Activated naive CD4-positive, alpha-beta T cell treated with anti-CD3 and anti-CD28 coated beads, Interleukin-2, amount 50 U/mL, for 16 hours (primary cell): Measurements from ENCODE around the gene RPF1.
"Not testable (repeated sequence)": the region's sequence is repeated elsewhere in the genome, so short reads cannot be mapped to it uniquely, and the experiment has no call there.

ENCODE experiments used
- DNase-seq: peaks from one replicate; pipeline ENCODE4 v3.0.0-alpha.2; 2020

The RPF1 gene

GRCh38 chr1:84496498-84496897, 17.4 kb downstream of the RPF1 start:
- no peak for DNase-seq

- no peak for DNase-seq
These were observed 18.7 kb downstream of the RPF1 start for GRCh38 chr1:84497631-84498275.

GRCh38 chr1:84502927-84503326, 23.9 kb downstream of the RPF1 start:
- no peak for DNase-seq

- no peak for DNase-seq
These were observed 25.8 kb downstream of the RPF1 start for GRCh38 chr1:84504580-84505492.

- DNase-seq, result no peak
These were observed 26.5 kb downstream of the RPF1 start for GRCh38 chr1:84505493-84506001.

- peak; percentile 98 for DNase-seq
These were observed 27.1 kb downstream of the RPF1 start, which contains the start of the genes GNG5 and SPATA1 for GRCh38 chr1:84506002-84506728. Gene GNG5 (minus strand): TSS chr1:84506581. CDS start chr1:84506091, 490 bp downstream. Gene SPATA1 (plus strand): TSS chr1:84506386. CDS start chr1:84516360, 9,974 bp downstream.

GRCh38 chr1:84506729-84507453, 27.8 kb downstream of the RPF1 start:
- DNase-seq, result no peak

- DNase-seq, result not testable (repeated sequence)
These were observed 28.8 kb downstream of the RPF1 start for GRCh38 chr1:84507887-84508286.

- no peak for DNase-seq
These were observed 29.4 kb downstream of the RPF1 start for GRCh38 chr1:84508510-84508909.

- DNase-seq, result no peak
These were observed 30.0 kb downstream of the RPF1 start for GRCh38 chr1:84509029-84509428.

- no peak for DNase-seq
These were observed 31.1 kb downstream of the RPF1 start for GRCh38 chr1:84510165-84510564.

- no peak for DNase-seq
These were observed 31.6 kb downstream of the RPF1 start for GRCh38 chr1:84510668-84511067.

- no peak for DNase-seq
These were observed 45.5 kb downstream of the RPF1 start for GRCh38 chr1:84524590-84524989.

- no peak for DNase-seq
These were observed 46.7 kb downstream of the RPF1 start for GRCh38 chr1:84525779-84526178.

- DNase-seq, result no peak
These were observed 59.5 kb downstream of the RPF1 start for GRCh38 chr1:84538599-84538998.

GRCh38 chr1:84539972-84540371, 60.9 kb downstream of the RPF1 start:
- no peak for DNase-seq

- DNase-seq, result no peak
These were observed 61.7 kb downstream of the RPF1 start for GRCh38 chr1:84540759-84541158.

GRCh38 chr1:84541679-84542078, 62.6 kb downstream of the RPF1 start:
- no peak for DNase-seq
